Calu3 (cell line): ENCODE measurements around the gene DNAJB14. TPM values are rescaled to one million over a fixed set of nuclear protein-coding genes. Genes with fewer than 3 reads are reported as not detected.

Experiments used
- BruUV-seq: library from RNA; stranded (reverse); fragments of 400-500 nt; replicated peaks from 2 replicates; lab custom pipeline; 2021; lab: Mats Ljungman, UMichigan
- CTCF ChIA-PET: fragments of 300-600 bp; sonication (Branson Sonifier 250); formaldehyde crosslinking; loops from one replicate; lab custom pipeline; 2022; ENCODE audit warnings: antibody characterized with exemption; lab: Charles Lee
- DNase-seq: peaks from one replicate; pipeline ENCODE4 v3.0.0; 2022
- H3K27ac Mint-ChIP-seq: one replicate; pipeline ENCODE4 v1.8.0; 2022; ENCODE audit warnings: mixed read lengths; ENCODE audit not compliant: unreplicated experiment
- H3K27me3 Mint-ChIP-seq: one replicate; pipeline ENCODE4 v1.8.0; 2022; ENCODE audit warnings: mixed read lengths; ENCODE audit not compliant: unreplicated experiment
- H3K36me3 Mint-ChIP-seq: one replicate; pipeline ENCODE4 v1.8.0; 2022; ENCODE audit warnings: mild to moderate bottlenecking, moderate library complexity, mixed read lengths; ENCODE audit not compliant: insufficient read depth, unreplicated experiment
- H3K4me1 Mint-ChIP-seq: one replicate; pipeline ENCODE4 v1.8.0; 2022; ENCODE audit warnings: mild to moderate bottlenecking, low read depth, mixed read lengths; ENCODE audit not compliant: unreplicated experiment
- H3K4me3 Mint-ChIP-seq: one replicate; pipeline ENCODE4 v1.8.0; 2022; ENCODE audit warnings: mild to moderate bottlenecking, low read depth, moderate library complexity, mixed read lengths; ENCODE audit not compliant: unreplicated experiment
- H3K9me3 Mint-ChIP-seq: one replicate; pipeline ENCODE4 v1.8.0; 2022; ENCODE audit warnings: low read depth, mixed read lengths; ENCODE audit not compliant: unreplicated experiment
- intact Hi-C: fragments of 100-400 bp; cut with micrococcal nuclease; formaldehyde crosslinking; loops from one replicate; pipeline ENCODE4 v1.10.0; 2022; ENCODE audit not compliant: unreplicated experiment
- total RNA-seq: library from RNA; stranded (reverse); gene quantifications from 2 replicates; pipeline ENCODE4 v1.2.3, GENCODE V29; 2022
- TF ChIP-seq, protein P1 (sequence below): fragments of 200-600 bp; IDR thresholded peaks from one replicate; pipeline ENCODE4 v1.8.0; 2022; ENCODE audit warnings: antibody characterized with exemption; ENCODE audit not compliant: unreplicated experiment

DNAJB14 gene
- total RNA-seq, 1 experiment from 2014 or later = 35.4 TPM

- no peaks in the 10 kb centered on the region for H3K27me3 Mint-ChIP-seq
- no TSS peak for BruUV-seq
- intact Hi-C loops = no loop called here
- CTCF ChIA-PET = no interaction called here
- TF ChIP-seq, protein P1, sequence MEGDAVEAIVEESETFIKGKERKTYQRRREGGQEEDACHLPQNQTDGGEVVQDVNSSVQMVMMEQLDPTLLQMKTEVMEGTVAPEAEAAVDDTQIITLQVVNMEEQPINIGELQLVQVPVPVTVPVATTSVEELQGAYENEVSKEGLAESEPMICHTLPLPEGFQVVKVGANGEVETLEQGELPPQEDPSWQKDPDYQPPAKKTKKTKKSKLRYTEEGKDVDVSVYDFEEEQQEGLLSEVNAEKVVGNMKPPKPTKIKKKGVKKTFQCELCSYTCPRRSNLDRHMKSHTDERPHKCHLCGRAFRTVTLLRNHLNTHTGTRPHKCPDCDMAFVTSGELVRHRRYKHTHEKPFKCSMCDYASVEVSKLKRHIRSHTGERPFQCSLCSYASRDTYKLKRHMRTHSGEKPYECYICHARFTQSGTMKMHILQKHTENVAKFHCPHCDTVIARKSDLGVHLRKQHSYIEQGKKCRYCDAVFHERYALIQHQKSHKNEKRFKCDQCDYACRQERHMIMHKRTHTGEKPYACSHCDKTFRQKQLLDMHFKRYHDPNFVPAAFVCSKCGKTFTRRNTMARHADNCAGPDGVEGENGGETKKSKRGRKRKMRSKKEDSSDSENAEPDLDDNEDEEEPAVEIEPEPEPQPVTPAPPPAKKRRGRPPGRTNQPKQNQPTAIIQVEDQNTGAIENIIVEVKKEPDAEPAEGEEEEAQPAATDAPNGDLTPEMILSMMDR = no peak
- peaks cover 9% of the 10 kb centered on the region for H3K4me1 Mint-ChIP-seq
- DNase-seq = no peak
- H3K27ac Mint-ChIP-seq = no peak overlapping the region
- no peaks in the 10 kb centered on the region for H3K36me3 Mint-ChIP-seq
- H3K9me3 Mint-ChIP-seq = no peaks in the 10 kb centered on the region
- H3K4me3 Mint-ChIP-seq = no peak overlapping the region
Measured at GRCh38 chr4:99983289-99983943, 37.0 kb upstream of the DNAJB14 start.

DNA sequence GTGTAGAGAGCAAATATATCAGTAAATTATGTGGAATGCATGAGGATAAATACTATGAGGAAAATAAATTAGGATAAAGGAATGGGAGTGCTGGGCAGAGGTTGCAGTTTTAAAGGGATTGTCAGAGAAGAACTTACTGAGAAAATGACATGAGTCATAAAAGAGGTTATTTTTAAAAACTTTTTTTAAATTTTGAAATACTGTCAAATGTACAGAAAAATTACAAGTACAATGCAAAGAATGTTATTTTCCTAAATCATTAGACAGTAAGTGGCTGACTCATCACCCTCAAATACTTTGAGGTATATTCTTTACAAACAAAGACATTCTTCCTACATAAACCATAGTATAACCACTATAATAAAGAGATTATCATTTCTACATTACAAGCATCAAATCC lies 33.5 kb upstream of the DNAJB14 start:
- no peaks in the 10 kb centered on the region for H3K36me3 Mint-ChIP-seq
- intact Hi-C loops = no loop called here
- BruUV-seq = no TSS peak
- DNase-seq = no peak
- H3K9me3 Mint-ChIP-seq = peaks cover 1% of the 10 kb centered on the region
- H3K27ac Mint-ChIP-seq = no peak overlapping the region
- CTCF ChIA-PET = no interaction called here
- TF ChIP-seq, protein P1 = no peak
- no peaks in the 10 kb centered on the region for H3K4me1 Mint-ChIP-seq
- no peak overlapping the region for H3K4me3 Mint-ChIP-seq
- H3K27me3 Mint-ChIP-seq = no peaks in the 10 kb centered on the region

- Mint-ChIP-seq H3K4me3 (no peak overlapping the region), H3K27ac (no peak overlapping the region), H3K27me3 (no peaks in the 10 kb centered on the region), H3K9me3 (peaks cover 3% of the 10 kb centered on the region), H3K36me3 (no peaks in the 10 kb centered on the region), H3K4me1 (peaks cover 6% of the 10 kb centered on the region)
- no TSS peak for BruUV-seq
- no peak for DNase-seq
- TF ChIP-seq, protein P1 = no peak
- intact Hi-C loops = no loop called here
- CTCF ChIA-PET = no interaction called here
Measured at GRCh38 chr4:99971453-99972111, 25.2 kb upstream of the DNAJB14 start.

DNA sequence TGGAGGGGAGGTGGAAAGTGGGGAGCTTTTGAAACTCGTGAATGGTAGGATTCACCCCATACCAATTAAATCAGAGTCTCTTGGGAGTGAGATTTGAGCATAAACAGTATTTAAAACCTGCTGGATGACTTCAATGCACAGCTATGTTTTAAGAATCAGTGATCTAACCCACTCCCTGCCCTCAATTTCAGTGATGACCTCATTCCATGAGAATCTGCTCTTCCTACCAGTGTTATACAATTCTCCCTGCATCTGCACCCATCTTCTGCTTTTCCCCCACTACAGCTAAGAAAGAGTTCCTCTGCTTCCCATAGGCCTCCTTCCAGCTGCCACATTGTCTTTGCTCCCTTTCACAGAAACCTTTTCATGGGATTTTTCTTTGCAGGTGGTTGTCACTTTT lies 21.9 kb upstream of the DNAJB14 start:
- CTCF ChIA-PET = no interaction called here
- intact Hi-C loops = no loop called here
- no peaks in the 10 kb centered on the region for H3K9me3 Mint-ChIP-seq
- no peak for DNase-seq
- no peaks in the 10 kb centered on the region for H3K36me3 Mint-ChIP-seq
- no peak overlapping the region for H3K27ac Mint-ChIP-seq
- H3K4me3 Mint-ChIP-seq = no peak overlapping the region
- H3K27me3 Mint-ChIP-seq = no peaks in the 10 kb centered on the region
- TF ChIP-seq, protein P1 = no peak
- BruUV-seq = no TSS peak
- peaks cover 6% of the 10 kb centered on the region for H3K4me1 Mint-ChIP-seq
